SU-DHL-6 (cell line): ENCODE data around the gene PRKCA.

Source experiments
- H2AFZ ChIP-seq: fragments of 200-600 bp; sonication (generic); 2 replicates; pipeline ENCODE4 v1.6.1; 2014; ENCODE audit warnings: low read depth, mild to moderate bottlenecking, moderate library complexity, mixed read lengths, antibody characterized with exemption, low read length; ENCODE audit not compliant: severe bottlenecking
- H3F3A ChIP-seq: fragments of 200-600 bp; shearing (Covaris generic); 2 replicates; pipeline ENCODE4 v1.6.0; 2016; ENCODE audit warnings: antibody characterized with exemption, mild to moderate bottlenecking; ENCODE audit not compliant: insufficient read depth
- H3K27ac ChIP-seq: fragments of 200-600 bp; sonication (generic); 2 replicates; pipeline ENCODE4 v1.5.1; 2016; ENCODE audit warnings: low read depth, mild to moderate bottlenecking, low read length, moderate library complexity, mixed read lengths
- H3K27me3 ChIP-seq: fragments of 200-600 bp; sonication (generic), shearing (Covaris generic); 2 replicates; pipeline ENCODE4 v1.6.0; 2014; ENCODE audit warnings: mild to moderate bottlenecking, low read length
- H3K36me3 ChIP-seq: fragments of 200-600 bp; sonication (generic); 2 replicates; pipeline ENCODE4 v1.6.1; 2014; ENCODE audit warnings: mild to moderate bottlenecking, low read length, mixed read lengths
- H3K4me2 ChIP-seq: fragments of 300-600, 200-600 bp; shearing (Covaris generic), sonication (generic); 2 replicates; pipeline ENCODE4 v1.6.0; 2014; ENCODE audit warnings: low read length, low read depth, mild to moderate bottlenecking; ENCODE audit not compliant: poor library complexity, severe bottlenecking
- H3K4me3 ChIP-seq: fragments of 200-600 bp; sonication (generic); 2 replicates; pipeline ENCODE4 v1.5.1; 2014; ENCODE audit warnings: antibody characterized with exemption, low read length, mild to moderate bottlenecking, mixed read lengths; ENCODE audit not compliant: insufficient read depth, poor library complexity, severe bottlenecking
- H3K79me2 ChIP-seq: fragments of 200-600 bp; sonication (generic); 2 replicates; pipeline ENCODE4 v1.6.1; 2014; ENCODE audit warnings: mild to moderate bottlenecking, low read length, moderate library complexity; ENCODE audit not compliant: insufficient read depth
- H3K9ac ChIP-seq: fragments of 200-600 bp; sonication (generic); 2 replicates; pipeline ENCODE4 v1.7.0; 2014; ENCODE audit warnings: mild to moderate bottlenecking, low read length
- H3K9me2 ChIP-seq: fragments of 200-600 bp; sonication (generic); replicated peaks from 2 replicates; pipeline ENCODE4 v1.6.1; 2014; ENCODE audit warnings: low read length; ENCODE audit not compliant: insufficient read depth
- H3K9me3 ChIP-seq: fragments of 200-600 bp; sonication (generic); 2 replicates; pipeline ENCODE4 v1.6.1; 2014; ENCODE audit warnings: low read length, mixed read lengths; ENCODE audit not compliant: insufficient read depth
- H4K20me1 ChIP-seq: fragments of 200-600 bp; sonication (generic); 2 replicates; pipeline ENCODE4 v1.6.1; 2014; ENCODE audit warnings: low read depth, mild to moderate bottlenecking, antibody characterized with exemption, low read length, moderate library complexity, mixed read lengths
- EZH2phosphoT487 ChIP-seq: fragments of 200-600 bp; sonication (generic), shearing (Covaris generic); conservative IDR thresholded peaks from 2 replicates; pipeline ENCODE4 v1.6.1; 2018; ENCODE audit warnings: mild to moderate bottlenecking, antibody characterized with exemption, low read length, moderate library complexity, mixed read lengths
- TF ChIP-seq, protein P1 (sequence below): fragments of 200-600 bp; sonication (generic); IDR thresholded peaks from one replicate; pipeline ENCODE4 v1.5.1; 2017; ENCODE audit warnings: antibody characterized with exemption, mild to moderate bottlenecking, low read length, moderate library complexity; ENCODE audit not compliant: insufficient read depth, poor library complexity, severe bottlenecking

The PRKCA gene

DNA sequence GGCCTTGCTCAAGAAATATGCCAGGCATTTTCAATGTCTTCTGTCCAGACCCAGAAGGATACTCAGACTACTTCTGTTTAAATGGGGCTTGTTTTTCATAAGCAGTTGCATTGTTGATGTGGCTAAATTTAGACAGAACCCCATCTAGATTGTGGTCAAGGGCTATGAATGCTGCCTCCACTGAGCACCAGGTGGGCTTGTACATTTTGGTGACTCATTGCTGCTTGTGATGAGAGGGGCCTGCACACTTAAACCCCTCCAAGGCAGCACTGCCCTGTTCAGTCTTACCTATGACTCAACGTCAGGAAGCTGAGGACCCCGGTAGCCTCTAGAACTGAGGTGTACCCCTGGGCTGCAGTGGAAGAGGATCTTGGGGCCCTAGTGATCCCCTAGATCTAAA is 144.0 kb downstream of the PRKCA start:
- no peak overlapping the region for H2AFZ ChIP-seq
- peak overlapping the region; percentile 100 for H3K27ac ChIP-seq
- H3K9ac ChIP-seq: peak overlapping the region; percentile 63
- H3K36me3 ChIP-seq: no peaks in the 10 kb centered on the region
- peak overlapping the region; percentile 82 for H3K4me2 ChIP-seq
- H3K9me2 ChIP-seq: no peaks in the 10 kb centered on the region
- no peaks in the 10 kb centered on the region for H4K20me1 ChIP-seq
- peak overlapping the region; percentile 44 for H3K4me3 ChIP-seq
- peaks cover 90% of the 10 kb centered on the region for H3K79me2 ChIP-seq
- peaks cover 73% of the 10 kb centered on the region for H3F3A ChIP-seq
- TF ChIP-seq, protein P1, sequence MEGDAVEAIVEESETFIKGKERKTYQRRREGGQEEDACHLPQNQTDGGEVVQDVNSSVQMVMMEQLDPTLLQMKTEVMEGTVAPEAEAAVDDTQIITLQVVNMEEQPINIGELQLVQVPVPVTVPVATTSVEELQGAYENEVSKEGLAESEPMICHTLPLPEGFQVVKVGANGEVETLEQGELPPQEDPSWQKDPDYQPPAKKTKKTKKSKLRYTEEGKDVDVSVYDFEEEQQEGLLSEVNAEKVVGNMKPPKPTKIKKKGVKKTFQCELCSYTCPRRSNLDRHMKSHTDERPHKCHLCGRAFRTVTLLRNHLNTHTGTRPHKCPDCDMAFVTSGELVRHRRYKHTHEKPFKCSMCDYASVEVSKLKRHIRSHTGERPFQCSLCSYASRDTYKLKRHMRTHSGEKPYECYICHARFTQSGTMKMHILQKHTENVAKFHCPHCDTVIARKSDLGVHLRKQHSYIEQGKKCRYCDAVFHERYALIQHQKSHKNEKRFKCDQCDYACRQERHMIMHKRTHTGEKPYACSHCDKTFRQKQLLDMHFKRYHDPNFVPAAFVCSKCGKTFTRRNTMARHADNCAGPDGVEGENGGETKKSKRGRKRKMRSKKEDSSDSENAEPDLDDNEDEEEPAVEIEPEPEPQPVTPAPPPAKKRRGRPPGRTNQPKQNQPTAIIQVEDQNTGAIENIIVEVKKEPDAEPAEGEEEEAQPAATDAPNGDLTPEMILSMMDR: no peak
- no peak for TF ChIP-seq EZH2phosphoT487
- no peaks in the 10 kb centered on the region for H3K27me3 ChIP-seq
- no peaks in the 10 kb centered on the region for H3K9me3 ChIP-seq

DNA sequence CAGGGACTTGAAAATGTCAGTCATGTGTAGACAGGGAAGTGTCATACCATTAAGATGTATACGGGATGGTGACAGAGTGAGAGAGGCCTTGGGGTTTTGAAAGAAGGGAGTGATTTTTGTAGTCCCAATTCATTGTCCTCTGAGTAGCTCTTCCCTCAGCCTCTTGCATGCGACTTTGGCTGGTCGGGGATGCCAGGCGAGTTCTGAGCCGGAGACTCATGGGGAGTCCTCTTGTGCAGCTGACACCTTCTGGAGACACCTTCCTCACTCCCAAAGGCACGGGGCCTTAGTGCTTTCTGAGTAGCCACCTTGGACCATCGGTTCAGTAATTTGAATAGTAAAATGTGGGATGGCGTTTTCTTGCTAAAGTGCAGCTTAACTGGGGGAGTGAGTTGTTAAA is 144.7 kb downstream of the PRKCA start:
- no peaks in the 10 kb centered on the region for H3K9me3 ChIP-seq
- peaks cover 97% of the 10 kb centered on the region for H3K79me2 ChIP-seq
- H2AFZ ChIP-seq: no peak overlapping the region
- H3K27me3 ChIP-seq: no peaks in the 10 kb centered on the region
- TF ChIP-seq, protein P1: no peak
- no peak for TF ChIP-seq EZH2phosphoT487
- peak overlapping the region; percentile 63 for H3K9ac ChIP-seq
- H3K27ac ChIP-seq: peak overlapping the region; percentile 100
- H3K4me3 ChIP-seq: peak overlapping the region; percentile 22
- H3K9me2 ChIP-seq: no peaks in the 10 kb centered on the region
- no peaks in the 10 kb centered on the region for H4K20me1 ChIP-seq
- H3K4me2 ChIP-seq: peak overlapping the region; percentile 82
- H3F3A ChIP-seq: peaks cover 67% of the 10 kb centered on the region
- no peaks in the 10 kb centered on the region for H3K36me3 ChIP-seq

DNA sequence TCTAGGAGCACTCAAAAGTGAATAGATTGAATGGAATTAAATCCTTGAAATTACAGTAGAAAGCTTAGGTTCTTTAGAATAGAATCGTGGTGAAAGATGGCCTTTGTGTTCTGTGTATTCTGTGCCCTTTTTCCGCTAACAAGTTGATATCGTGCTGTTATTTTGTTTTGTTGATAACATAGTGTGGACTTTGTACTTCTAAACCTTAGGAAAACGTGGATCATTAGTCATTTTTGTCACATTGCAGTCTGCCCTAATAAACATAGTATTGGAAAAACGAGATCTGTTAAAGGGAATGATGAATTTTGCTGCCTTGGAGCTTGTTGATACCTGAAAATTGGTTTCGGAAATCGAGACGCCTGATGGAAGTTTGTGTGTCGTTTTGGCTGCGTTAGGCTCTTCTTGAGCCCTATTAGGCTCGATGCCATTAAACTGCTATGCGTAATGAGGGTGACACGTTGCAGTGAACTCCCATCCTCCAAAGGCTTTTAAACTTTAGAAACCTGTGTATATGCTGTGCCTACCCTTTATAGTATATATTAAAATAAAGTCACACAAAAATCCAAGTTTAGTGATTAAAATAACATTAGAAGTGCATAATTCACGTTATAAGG is 145.7 kb downstream of the PRKCA start:
- H2AFZ ChIP-seq: no peak overlapping the region
- peak overlapping the region; percentile 100 for H3K27ac ChIP-seq
- H3K4me2 ChIP-seq: peak overlapping the region; percentile 82
- peaks cover 57% of the 10 kb centered on the region for H3F3A ChIP-seq
- no peaks in the 10 kb centered on the region for H3K36me3 ChIP-seq
- peak overlapping the region; percentile 63 for H3K9ac ChIP-seq
- H3K27me3 ChIP-seq: no peaks in the 10 kb centered on the region
- no peaks in the 10 kb centered on the region for H4K20me1 ChIP-seq
- H3K9me2 ChIP-seq: no peaks in the 10 kb centered on the region
- TF ChIP-seq, protein P1: no peak
- H3K9me3 ChIP-seq: no peaks in the 10 kb centered on the region
- H3K4me3 ChIP-seq: no peak overlapping the region
- peaks cover 99% of the 10 kb centered on the region for H3K79me2 ChIP-seq
